ENCODE measurements around the gene MGLL.

MGLL gene

GRCh38 chr3:127833281-127834032 lies 11.1 kb upstream of the MGLL start:
- DNase-seq: no peak

- peak; percentile 26 to 29 for DNase-seq
These were observed 9.4 kb upstream of the MGLL start for GRCh38 chr3:127831723-127832172.

- DNase-seq: no peak
These were observed 7.2 kb upstream of the MGLL start for GRCh38 chr3:127829537-127829936.

- no peak for DNase-seq
These were observed 5.5 kb upstream of the MGLL start for GRCh38 chr3:127827808-127828207.

- DNase-seq: no peak
These were observed 3.4 kb upstream of the MGLL start for GRCh38 chr3:127825756-127826155.

GRCh38 chr3:127824151-127824825 lies 2.0 kb upstream of the MGLL start:
- no peak for DNase-seq

GRCh38 chr3:127823426-127823857 lies 1.1 kb upstream of the MGLL start:
- no peak for DNase-seq

GRCh38 chr3:127822682-127823425 lies 539 bp upstream of the MGLL start:
- DNase-seq: peak; percentile 2 to 10

GRCh38 chr3:127821394-127821793 lies 921 bp downstream of the MGLL start:
- DNase-seq: no peak

GRCh38 chr3:127820826-127821313 lies 1.4 kb downstream of the MGLL start:
- no peak for DNase-seq

GRCh38 chr3:127820221-127820825 lies 2.0 kb downstream of the MGLL start:
- DNase-seq: no peak

GRCh38 chr3:127819656-127820055 lies 2.7 kb downstream of the MGLL start:
- DNase-seq: no peak

GRCh38 chr3:127819086-127819485 lies 3.2 kb downstream of the MGLL start:
- no peak for DNase-seq

GRCh38 chr3:127817406-127817841 lies 4.9 kb downstream of the MGLL start:
- DNase-seq: no peak

- DNase-seq: no peak
These were observed 5.4 kb downstream of the MGLL start for GRCh38 chr3:127816783-127817405.

- no peak for DNase-seq
These were observed 6.4 kb downstream of the MGLL start for GRCh38 chr3:127815641-127816605.

GRCh38 chr3:127815001-127815400 lies 7.3 kb downstream of the MGLL start:
- DNase-seq: no peak

GRCh38 chr3:127814325-127814781 lies 8.0 kb downstream of the MGLL start:
- DNase-seq: no peak

GRCh38 chr3:127812151-127812550 lies 10.2 kb downstream of the MGLL start:
- no peak for DNase-seq

- no peak for DNase-seq
These were observed 10.6 kb downstream of the MGLL start for GRCh38 chr3:127811717-127812116.

- no peak for DNase-seq
These were observed 12.7 kb downstream of the MGLL start for GRCh38 chr3:127809611-127810010.

Measured in activated CD4-positive, alpha-beta T cell treated with anti-CD3 and anti-CD28 coated beads, Interleukin-2, amount 50 U/mL, for 48 hours (primary cell).